ENCODE measurements around the gene WNT9B.

WNT9B gene

GRCh38 chr17:46881015-46881414, 29.6 kb downstream of the WNT9B start:
- DNase-seq (ENCODE audit: low read depth in 2 of 2), result no peak

- no peak for DNase-seq (ENCODE audit: low read depth in 2 of 2)
Observed at GRCh38 chr17:46882666-46883065, 31.3 kb downstream of the WNT9B start.

- no peak for DNase-seq (ENCODE audit: low read depth in 2 of 2)
Observed at GRCh38 chr17:46883871-46884520, 32.6 kb downstream of the WNT9B start.

GRCh38 chr17:46884552-46884951, 33.2 kb downstream of the WNT9B start:
- no peak for DNase-seq (ENCODE audit: low read depth in 2 of 2)

- DNase-seq (ENCODE audit: low read depth in 2 of 2), result no peak
Observed at GRCh38 chr17:46885415-46886309, 34.3 kb downstream of the WNT9B start.

GRCh38 chr17:46886310-46886663, 34.9 kb downstream of the WNT9B start:
- no peak for DNase-seq (ENCODE audit: low read depth in 2 of 2)

GRCh38 chr17:46887717-46888116, 36.3 kb downstream of the WNT9B start:
- DNase-seq (ENCODE audit: low read depth in 2 of 2), result no peak

GRCh38 chr17:46888727-46889126, 37.3 kb downstream of the WNT9B start:
- no peak for DNase-seq (ENCODE audit: low read depth in 2 of 2)

GRCh38 chr17:46889519-46889918, 38.1 kb downstream of the WNT9B start:
- no peak for DNase-seq (ENCODE audit: low read depth in 2 of 2)

- DNase-seq (ENCODE audit: low read depth in 2 of 2), result no peak
Observed at GRCh38 chr17:46889992-46890564, 38.7 kb downstream of the WNT9B start.

GRCh38 chr17:46890638-46891037, 39.3 kb downstream of the WNT9B start:
- DNase-seq (ENCODE audit: low read depth in 2 of 2), result no peak

- no peak for DNase-seq (ENCODE audit: low read depth in 2 of 2)
Observed at GRCh38 chr17:46892192-46892703, 40.9 kb downstream of the WNT9B start.

GRCh38 chr17:46894024-46894423, 42.6 kb downstream of the WNT9B start:
- DNase-seq (ENCODE audit: low read depth in 2 of 2), result no peak

GRCh38 chr17:46894476-46895151, 43.2 kb downstream of the WNT9B start:
- no peak for DNase-seq (ENCODE audit: low read depth in 2 of 2)

GRCh38 chr17:46895171-46895570, 43.8 kb downstream of the WNT9B start:
- no peak for DNase-seq (ENCODE audit: low read depth in 2 of 2)

GRCh38 chr17:46896991-46897390, 45.6 kb downstream of the WNT9B start:
- no peak for DNase-seq (ENCODE audit: low read depth in 2 of 2)

- DNase-seq (ENCODE audit: low read depth in 2 of 2), result no peak
Observed at GRCh38 chr17:46898364-46898763, 47.0 kb downstream of the WNT9B start.

GRCh38 chr17:46898860-46899259, 47.5 kb downstream of the WNT9B start:
- no peak for DNase-seq (ENCODE audit: low read depth in 2 of 2)

GRCh38 chr17:46901291-46901690, 49.9 kb downstream of the WNT9B start:
- DNase-seq (ENCODE audit: low read depth in 2 of 2), result no peak

GRCh38 chr17:46903762-46904672, 52.6 kb downstream of the WNT9B start:
- DNase-seq (ENCODE audit: low read depth in 2 of 2), result no peak

Data from stimulated activated CD8-positive, alpha-beta memory T cell treated with anti-CD3 and anti-CD28 coated beads, Interleukin-7, amount 100 ng/mL, for 4 hours (primary cell).